Body of pancreas (tissue), 4 donors: Measurements from ENCODE around the gene ATP9B. TPM values are rescaled to one million over a fixed set of nuclear protein-coding genes. Genes with fewer than 3 reads are reported as not detected.

ENCODE experiments used
- ATAC-seq: fragments of 150-250 bp; one replicate; pipeline ENCODE4 v1.9.1; 2016
- DNase-seq, 4 donors: peaks; one replicate each; pipeline ENCODE4 v3.0.0-alpha.2; 2019
- H3K27ac ChIP-seq, 4 donors: fragments of 200-600 bp; sonication (generic); 1 replicate in 3 of 4; 2 replicates in 1 of 4; pipeline versions ENCODE4 v1.5.1 to v1.6.1; 2016 to 2019; ENCODE audit warnings: mild to moderate bottlenecking in 1 of 4, mixed read lengths in 1 of 4, moderate library complexity in 1 of 4
- H3K27me3 ChIP-seq, 2 donors: fragments of 200-600 bp; sonication (generic); one replicate each; pipeline ENCODE4 v1.6.0; 2016; ENCODE audit warnings: mild to moderate bottlenecking in 1 of 2
- H3K36me3 ChIP-seq, 2 donors: fragments of 200-600 bp; sonication (generic); replicated peaks in 1 of 2; 2 replicates each; pipeline ENCODE4 v1.5.1; 2016; ENCODE audit warnings: low read depth in 2 of 2; ENCODE audit not compliant: insufficient read depth in 1 of 2
- H3K4me1 ChIP-seq: fragments of 200-600 bp; sonication (generic); one replicate; pipeline ENCODE4 v1.6.0; 2016
- H3K4me3 ChIP-seq, 2 donors: fragments of 200-600 bp; sonication (generic); 1 replicate in 1 of 2; 2 replicates in 1 of 2; pipeline ENCODE4 v1.5.1; 2016 to 2019
- H3K9me3 ChIP-seq, 3 donors: fragments of 200-600 bp; sonication (generic); 1 replicate in 2 of 3; 2 replicates in 1 of 3; pipeline ENCODE4 v1.5.1; 2016
- POLR2A ChIP-seq, 3 donors: fragments of 450-650 bp; IDR thresholded peaks; one replicate each; pipeline ENCODE4 v1.6.1; 2016; ENCODE audit warnings: antibody characterized with exemption in 3 of 3, mild to moderate bottlenecking in 2 of 3
- WGBS, 2 donors: methylation state at CpG; one replicate each; pipeline ENCODE4 v1.1.5; 2017; 5-methylcytosine and 5-hydroxymethylcytosine counted together
- intact Hi-C: fragments of 100-400 bp; cut with DNase I; formaldehyde crosslinking; loops from one replicate; pipeline ENCODE4 v1.15.1; 2023
- total RNA-seq, 2 donors: library from RNA; depleted of rRNA; stranded (reverse); fragments of >200 nt; gene quantifications; one replicate each; pipeline ENCODE4 v1.1.0, GENCODE V29; 2016
- TF ChIP-seq, protein P1 (sequence below), 7 experiments: fragments of 450-650 bp in 4 of 7; fragments of 200-600 bp in 3 of 7; sonication (generic) in 3 of 7; IDR thresholded peaks; one replicate each; pipeline ENCODE4 v1.5.1; 2016 to 2019; ENCODE audit warnings: antibody characterized with exemption in 7 of 7

Gene ATP9B
- total RNA-seq, 2 donors from 2014 or later: 19.7 to 21.1 TPM

GRCh38 chr18:79329786-79330185 lies 260.6 kb downstream of the ATP9B start:
- H3K36me3 ChIP-seq: peaks cover 0 to 2% of the 10 kb centered on the region in 2 donors
- no peak overlapping the region for H3K27ac ChIP-seq
- TF ChIP-seq, protein P1, sequence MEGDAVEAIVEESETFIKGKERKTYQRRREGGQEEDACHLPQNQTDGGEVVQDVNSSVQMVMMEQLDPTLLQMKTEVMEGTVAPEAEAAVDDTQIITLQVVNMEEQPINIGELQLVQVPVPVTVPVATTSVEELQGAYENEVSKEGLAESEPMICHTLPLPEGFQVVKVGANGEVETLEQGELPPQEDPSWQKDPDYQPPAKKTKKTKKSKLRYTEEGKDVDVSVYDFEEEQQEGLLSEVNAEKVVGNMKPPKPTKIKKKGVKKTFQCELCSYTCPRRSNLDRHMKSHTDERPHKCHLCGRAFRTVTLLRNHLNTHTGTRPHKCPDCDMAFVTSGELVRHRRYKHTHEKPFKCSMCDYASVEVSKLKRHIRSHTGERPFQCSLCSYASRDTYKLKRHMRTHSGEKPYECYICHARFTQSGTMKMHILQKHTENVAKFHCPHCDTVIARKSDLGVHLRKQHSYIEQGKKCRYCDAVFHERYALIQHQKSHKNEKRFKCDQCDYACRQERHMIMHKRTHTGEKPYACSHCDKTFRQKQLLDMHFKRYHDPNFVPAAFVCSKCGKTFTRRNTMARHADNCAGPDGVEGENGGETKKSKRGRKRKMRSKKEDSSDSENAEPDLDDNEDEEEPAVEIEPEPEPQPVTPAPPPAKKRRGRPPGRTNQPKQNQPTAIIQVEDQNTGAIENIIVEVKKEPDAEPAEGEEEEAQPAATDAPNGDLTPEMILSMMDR (IDR thresholded peaks at IDR 0.05): no peak
- no peak for TF ChIP-seq POLR2A (IDR thresholded peaks at IDR 0.05)
- H3K27me3 ChIP-seq: no peaks in the 10 kb centered on the region
- WGBS, 2 donors: 81 to 87% methylated on average over 9 of the region's 9 CpGs
- no peaks in the 10 kb centered on the region for H3K9me3 ChIP-seq
- intact Hi-C loops: no loop called here
- DNase-seq (no peak), ATAC-seq (no peak)
- no peak overlapping the region for H3K4me3 ChIP-seq
- peaks cover 7% of the 10 kb centered on the region for H3K4me1 ChIP-seq

GRCh38 chr18:79332646-79333045 lies 263.5 kb downstream of the ATP9B start:
- H3K9me3 ChIP-seq: no peaks in the 10 kb centered on the region
- no peak for ATAC-seq
- no peaks in the 10 kb centered on the region for H3K27me3 ChIP-seq
- H3K27ac ChIP-seq: no peak overlapping the region
- H3K4me3 ChIP-seq: no peak overlapping the region
- 82 to 87% methylated on average over 6 of the region's 6 CpGs for WGBS, 2 donors
- no peak for TF ChIP-seq POLR2A (IDR thresholded peaks at IDR 0.05)
- TF ChIP-seq, protein P1 (IDR thresholded peaks at IDR 0.05): no peak
- H3K36me3 ChIP-seq: peaks cover 0 to 7% of the 10 kb centered on the region in 2 donors
- DNase-seq: no peak
- intact Hi-C loops: no loop called here
- peaks cover 7% of the 10 kb centered on the region for H3K4me1 ChIP-seq

GRCh38 chr18:79333046-79333445 lies 263.9 kb downstream of the ATP9B start:
- no peak overlapping the region for H3K27ac ChIP-seq
- no peak overlapping the region for H3K4me3 ChIP-seq
- ATAC-seq: no peak
- peaks cover 7% of the 10 kb centered on the region for H3K4me1 ChIP-seq
- H3K36me3 ChIP-seq: peaks cover 0 to 7% of the 10 kb centered on the region in 2 donors
- no peaks in the 10 kb centered on the region for H3K9me3 ChIP-seq
- no peaks in the 10 kb centered on the region for H3K27me3 ChIP-seq
- no peak for DNase-seq
- intact Hi-C loops: no loop called here
- WGBS, 2 donors: 89 to 93% methylated on average over 6 of the region's 6 CpGs
- no peak for TF ChIP-seq POLR2A (IDR thresholded peaks at IDR 0.05)
- TF ChIP-seq, protein P1 (IDR thresholded peaks at IDR 0.05): no peak

GRCh38 chr18:79334496-79335233 lies 265.5 kb downstream of the ATP9B start:
- no peaks in the 10 kb centered on the region for H3K4me1 ChIP-seq
- no peaks in the 10 kb centered on the region for H3K9me3 ChIP-seq
- TF ChIP-seq, protein P1 (IDR thresholded peaks at IDR 0.05): no peak
- TF ChIP-seq POLR2A (IDR thresholded peaks at IDR 0.05): no peak
- H3K4me3 ChIP-seq: no peak overlapping the region
- H3K27ac ChIP-seq: no peak overlapping the region
- WGBS, 2 donors: 87 to 90% methylated on average over 23 to 29 of the region's 29 CpGs
- no peaks in the 10 kb centered on the region for H3K27me3 ChIP-seq
- no peak for DNase-seq
- intact Hi-C loops: no loop called here
- peaks cover 0 to 9% of the 10 kb centered on the region in 2 donors for H3K36me3 ChIP-seq
- ATAC-seq: no peak
